Urinary bladder (tissue), 4 donors: ENCODE measurements around the gene AIRE. TPM values are rescaled to one million over a fixed set of nuclear protein-coding genes. Genes with fewer than 3 reads are reported as not detected.
"Not testable (repeated sequence)": the region's sequence is repeated elsewhere in the genome, so short reads cannot be mapped to it uniquely, and the experiment has no call there.

ENCODE experiments used
- DNase-seq: peaks from one replicate; pipeline ENCODE4 v3.0.0-alpha.2; 2015; ENCODE audit errors: extremely low spot score
- H3K27ac ChIP-seq: one replicate; pipeline ENCODE4 v1.5.1; 2013; ENCODE audit warnings: low read depth, mild to moderate bottlenecking, moderate library complexity
- H3K36me3 ChIP-seq: one replicate; pipeline ENCODE4 v1.6.1; 2013; ENCODE audit warnings: mild to moderate bottlenecking, moderate library complexity; ENCODE audit not compliant: insufficient read depth
- H3K4me1 ChIP-seq: one replicate; pipeline ENCODE4 v1.6.1; 2013; ENCODE audit warnings: mild to moderate bottlenecking, moderate library complexity; ENCODE audit not compliant: insufficient read depth
- H3K4me3 ChIP-seq: one replicate; pipeline ENCODE4 v1.5.1; 2013; ENCODE audit warnings: low read depth, low read length
- WGBS: extraction: QIAGEN DNeasy Blood & Tissue Kit; methylation state at CpG from one replicate; pipeline ENCODE4 v1.1.7; 2013; 5-methylcytosine and 5-hydroxymethylcytosine counted together
- polyA plus RNA-seq: library from polyadenylated mRNA; stranded (reverse); fragments of 200-250 nt; gene quantifications from one replicate; pipeline ENCODE4 v1.2.3, GENCODE V29; 2013
- total RNA-seq: library from RNA; depleted of rRNA; stranded (reverse); fragments of >200 nt; gene quantifications from one replicate; pipeline ENCODE4 v1.2.3, GENCODE V29; 2014
- donor health status: healthy with polysubstance abuse.
- donor health status: healthy.

The AIRE gene
- total and polyA plus RNA-seq, 2 donors, result 0.03 to 0.11 TPM

GRCh38 chr21:44279354-44280260 is 6.1 kb upstream of the AIRE start:
- Histone ChIP-seq H3K4me1 (no peaks in the 10 kb centered on the region), H3K36me3 (no peaks in the 10 kb centered on the region), H3K4me3 (no peak overlapping the region), H3K27ac (no peak overlapping the region)
- WGBS, result 84% methylated on average over 19 of the region's 19 CpGs
- DNase-seq, result no peak

- DNase-seq, result no peak
- Histone ChIP-seq H3K4me3 (no peak overlapping the region), H3K27ac (no peak overlapping the region), H3K4me1 (no peaks in the 10 kb centered on the region), H3K36me3 (no peaks in the 10 kb centered on the region)
- 97% methylated on average over 9 of the region's 9 CpGs for WGBS
These were observed 3.9 kb upstream of the AIRE start for GRCh38 chr21:44281801-44282200.

- Histone ChIP-seq H3K36me3 (no peaks in the 10 kb centered on the region), H3K27ac (no peak overlapping the region), H3K4me3 (no peak overlapping the region), H3K4me1 (no peaks in the 10 kb centered on the region)
- 93% methylated on average over 9 of the region's 9 CpGs for WGBS
- DNase-seq, result no peak
These were observed 3.3 kb upstream of the AIRE start for GRCh38 chr21:44282370-44282769.

- not testable (repeated sequence) for H3K4me3 ChIP-seq, DNase-seq, H3K27ac ChIP-seq, H3K4me1 ChIP-seq, H3K36me3 ChIP-seq
- 61% methylated on average over 11 of the region's 11 CpGs for WGBS
These were observed 2.4 kb upstream of the AIRE start for GRCh38 chr21:44283211-44283785.

- H3K4me3 ChIP-seq, result no peak overlapping the region
- H3K36me3 ChIP-seq, result no peaks in the 10 kb centered on the region
- H3K27ac ChIP-seq, result no peak overlapping the region
- WGBS, result 70% methylated on average over 11 of the region's 11 CpGs
- DNase-seq, result no peak
- no peaks in the 10 kb centered on the region for H3K4me1 ChIP-seq
These were observed 1.7 kb upstream of the AIRE start for GRCh38 chr21:44283948-44284347.

- 58% methylated on average over 21 of the region's 21 CpGs for WGBS
- H3K27ac ChIP-seq, result no peak overlapping the region
- DNase-seq, result no peak
- peak overlapping the region; percentile 5 for H3K4me3 ChIP-seq
- H3K4me1 ChIP-seq, result no peaks in the 10 kb centered on the region
- no peaks in the 10 kb centered on the region for H3K36me3 ChIP-seq
These were observed 525 bp downstream of the AIRE start for GRCh38 chr21:44286086-44286715.

- Histone ChIP-seq H3K36me3 (no peaks in the 10 kb centered on the region), H3K4me3 (no peak overlapping the region), H3K27ac (no peak overlapping the region), H3K4me1 (no peaks in the 10 kb centered on the region)
- DNase-seq, result no peak
- 68% methylated on average over 31 of the region's 31 CpGs for WGBS
These were observed 1.3 kb downstream of the AIRE start for GRCh38 chr21:44286716-44287632.

DNA sequence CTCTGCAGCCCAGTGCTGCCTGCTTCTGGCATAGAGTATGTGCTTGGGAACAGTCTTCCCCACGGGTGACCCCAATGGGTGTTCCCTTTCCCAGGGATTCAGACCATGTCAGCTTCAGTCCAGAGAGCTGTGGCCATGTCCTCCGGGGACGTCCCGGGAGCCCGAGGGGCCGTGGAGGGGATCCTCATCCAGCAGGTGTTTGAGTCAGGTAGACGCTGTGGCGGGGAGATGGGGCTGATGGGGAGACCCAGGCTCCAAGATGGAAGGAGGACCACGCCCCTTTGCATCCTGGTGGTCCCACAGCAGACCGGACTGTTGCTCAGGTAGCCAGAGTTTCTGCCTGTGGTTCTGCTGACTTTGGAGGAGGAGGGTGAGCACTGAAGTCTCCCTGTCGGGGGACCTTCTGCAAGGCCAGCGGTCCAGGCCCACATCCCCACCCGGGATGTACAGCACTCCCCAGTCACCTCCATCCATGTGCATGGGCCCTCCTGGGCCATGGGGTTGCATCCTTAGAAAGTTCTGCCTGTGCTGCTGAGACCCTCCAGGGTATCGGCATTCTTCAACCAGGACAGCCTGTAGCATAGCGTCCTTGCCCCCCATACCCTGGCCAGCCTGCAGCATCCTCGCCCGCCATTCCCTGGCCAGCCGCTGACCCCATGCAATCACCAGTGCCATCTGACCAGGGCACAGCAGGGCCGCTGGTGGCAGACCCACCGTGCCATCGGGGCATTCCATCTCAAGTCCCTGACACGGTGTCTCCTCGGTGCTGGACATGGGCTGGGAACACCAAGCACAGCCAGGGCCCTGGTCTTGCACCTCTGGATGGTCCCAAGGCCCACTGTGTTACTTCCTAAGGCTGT is 2.8 kb downstream of the AIRE start:
- H3K4me3 ChIP-seq, result no peak overlapping the region
- no peak for DNase-seq
- H3K4me1 ChIP-seq, result no peaks in the 10 kb centered on the region
- WGBS, result 92% methylated on average over 23 of the region's 23 CpGs
- H3K36me3 ChIP-seq, result no peaks in the 10 kb centered on the region
- no peak overlapping the region for H3K27ac ChIP-seq

DNA sequence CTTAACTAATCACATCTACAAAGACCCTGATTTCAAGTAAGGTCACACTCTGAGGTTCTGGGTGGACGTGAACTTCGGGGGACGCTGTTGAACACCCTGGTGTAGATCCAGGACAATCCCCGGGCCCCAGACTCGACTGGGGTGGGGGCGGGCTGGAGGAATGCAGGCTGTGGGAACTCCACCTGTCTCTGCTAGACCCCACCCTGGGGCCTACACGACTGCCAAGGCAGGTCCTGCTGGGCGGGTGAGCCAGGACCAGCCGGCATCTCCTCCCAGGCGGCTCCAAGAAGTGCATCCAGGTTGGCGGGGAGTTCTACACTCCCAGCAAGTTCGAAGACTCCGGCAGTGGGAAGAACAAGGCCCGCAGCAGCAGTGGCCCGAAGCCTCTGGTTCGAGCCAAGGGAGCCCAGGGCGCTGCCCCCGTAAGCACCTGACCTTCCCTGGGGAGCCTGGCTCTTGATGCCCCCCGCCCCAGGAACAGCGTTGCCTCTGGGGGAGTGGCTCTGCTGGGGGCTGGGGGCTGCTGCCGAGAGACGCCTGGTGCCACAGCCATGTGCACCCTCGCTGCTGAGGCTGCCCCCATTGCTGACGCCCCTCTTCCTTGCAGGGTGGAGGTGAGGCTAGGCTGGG is 3.8 kb downstream of the AIRE start:
- H3K27ac ChIP-seq, result no peak overlapping the region
- H3K4me1 ChIP-seq, result no peaks in the 10 kb centered on the region
- no peaks in the 10 kb centered on the region for H3K36me3 ChIP-seq
- 86% methylated on average over 24 of the region's 24 CpGs for WGBS
- H3K4me3 ChIP-seq, result no peak overlapping the region
- DNase-seq, result no peak

- no peak overlapping the region for H3K4me3 ChIP-seq
- no peaks in the 10 kb centered on the region for H3K4me1 ChIP-seq
- no peak for DNase-seq
- no peaks in the 10 kb centered on the region for H3K36me3 ChIP-seq
- 80% methylated on average over 16 of the region's 16 CpGs for WGBS
- no peak overlapping the region for H3K27ac ChIP-seq
These were observed 4.8 kb downstream of the AIRE start for GRCh38 chr21:44290327-44291077.

DNA sequence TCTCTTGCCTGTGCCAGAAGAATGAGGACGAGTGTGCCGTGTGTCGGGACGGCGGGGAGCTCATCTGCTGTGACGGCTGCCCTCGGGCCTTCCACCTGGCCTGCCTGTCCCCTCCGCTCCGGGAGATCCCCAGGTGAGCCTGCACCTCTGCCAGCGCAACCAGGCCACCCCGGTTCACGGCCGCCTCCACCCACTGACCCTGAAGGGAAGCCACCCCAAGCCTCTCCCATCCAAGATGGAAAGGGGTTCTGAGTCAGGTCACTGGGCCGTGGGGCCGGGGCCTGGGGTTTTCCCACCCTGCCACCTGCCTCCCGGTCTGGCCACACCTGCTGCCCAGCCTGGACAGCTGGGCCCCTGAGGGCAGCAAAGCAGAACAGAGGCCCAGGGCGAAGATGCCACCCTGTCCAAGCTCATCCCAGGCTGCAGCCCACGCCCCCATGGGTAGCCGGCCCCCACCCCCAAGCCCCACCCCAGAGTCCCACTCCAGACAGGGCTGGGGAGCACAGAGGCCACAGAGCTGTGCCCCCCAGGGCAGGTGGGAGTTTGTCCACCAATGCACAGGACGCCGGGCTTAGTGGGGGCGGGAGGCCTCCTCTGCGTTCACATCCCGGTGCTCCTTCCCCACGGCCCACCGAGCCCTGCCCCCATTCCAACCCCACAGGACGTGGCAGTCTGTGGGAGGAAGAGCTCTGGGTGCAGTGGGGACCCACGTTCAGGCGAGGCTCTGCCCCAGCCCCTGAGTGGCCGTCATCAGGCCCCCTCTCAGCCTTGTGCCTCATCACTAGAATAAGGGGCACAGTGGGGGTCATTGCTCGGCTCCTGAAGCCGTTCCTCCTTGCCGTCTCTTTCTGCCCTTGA is 5.6 kb downstream of the AIRE start:
- H3K27ac ChIP-seq, result no peak overlapping the region
- WGBS, result 81% methylated on average over 33 of the region's 33 CpGs
- DNase-seq, result no peak
- H3K36me3 ChIP-seq, result no peaks in the 10 kb centered on the region
- no peak overlapping the region for H3K4me3 ChIP-seq
- no peaks in the 10 kb centered on the region for H3K4me1 ChIP-seq
